Thymus (tissue), 14 donors: Measurements from ENCODE around the gene MAGED2. TPM values are rescaled to one million over a fixed set of nuclear protein-coding genes. Genes with fewer than 3 reads are reported as not detected.
"Not testable (repeated sequence)": the region's sequence is repeated elsewhere in the genome, so short reads cannot be mapped to it uniquely, and the experiment has no call there.

Experiments used
- DNase-seq, 9 donors: peaks; one replicate each; pipeline ENCODE4 v3.0.0-alpha.2; 2013; ENCODE audit warnings: low spot score in 9 of 9, low read depth in 6 of 9, missing footprints in 1 of 9
- H3K27ac ChIP-seq, 2 donors: one replicate each; pipeline ENCODE4 v1.5.1; 2013; ENCODE audit warnings: control low read depth in 1 of 2, low read depth in 1 of 2, low read length in 1 of 2, mild to moderate bottlenecking in 1 of 2, moderate library complexity in 1 of 2
- H3K27me3 ChIP-seq, 2 donors: one replicate each; pipeline ENCODE4 v1.5.1; 2013; ENCODE audit warnings: low read length in 1 of 2; ENCODE audit not compliant: control insufficient read depth in 2 of 2, insufficient read depth in 1 of 2
- H3K36me3 ChIP-seq, 2 donors: one replicate each; pipeline ENCODE4 v1.5.1; 2013; ENCODE audit warnings: low read length in 1 of 2, mild to moderate bottlenecking in 1 of 2, moderate library complexity in 1 of 2; ENCODE audit not compliant: control insufficient read depth in 2 of 2, insufficient read depth in 2 of 2
- H3K4me1 ChIP-seq, 2 donors: one replicate each; pipeline ENCODE4 v1.5.1; 2013; ENCODE audit warnings: low read length in 2 of 2; ENCODE audit not compliant: control insufficient read depth in 2 of 2, insufficient read depth in 2 of 2
- H3K4me3 ChIP-seq, 2 donors: one replicate each; pipeline ENCODE4 v1.5.1; 2013; ENCODE audit warnings: low read length in 2 of 2, control low read depth in 1 of 2, mild to moderate bottlenecking in 1 of 2
- H3K9me3 ChIP-seq, 2 donors: one replicate each; pipeline ENCODE4 v1.5.1; 2013; ENCODE audit warnings: low read length in 1 of 2, mild to moderate bottlenecking in 1 of 2; ENCODE audit not compliant: control insufficient read depth in 2 of 2, insufficient read depth in 1 of 2
- WGBS: extraction: QIAGEN DNeasy Blood & Tissue Kit; methylation state at CpG from one replicate; pipeline ENCODE4 v1.1.7; 2013; 5-methylcytosine and 5-hydroxymethylcytosine counted together
- long read RNA-seq, 10 donors: transcript quantifications; one replicate each; lab custom pipeline, GENCODE V29; 2026
- polyA plus RNA-seq: library from polyadenylated mRNA; stranded (reverse); fragments of 200-250 nt; gene quantifications from one replicate; pipeline ENCODE4 v1.2.3, GENCODE V29; 2013
- total RNA-seq: library from RNA; stranded (reverse); fragments of 120-200 nt; gene quantifications from one replicate; pipeline ENCODE4 v1.2.4, GENCODE V29; 2013
- donor health status: healthy.

The MAGED2 gene
- total RNA-seq, result 183 TPM
- polyA plus RNA-seq, result 88.3 TPM
- long read RNA-seq, donor 1, transcript MAGED2-206 (13 exons, 2,189 nt), result major isoform, 6 of 18 reads
- long read RNA-seq, donor 1, partial matches to known transcripts, result 10 of 18 reads
- long read RNA-seq, donor 1, other reads (novel, unspliced or antisense), result 0 of 18 reads
- long read RNA-seq, donor 2, transcript MAGED2-203 (12 exons, 2,066 nt), result minor isoform, 22 of 230 reads
- long read RNA-seq, donor 2, transcript MAGED2-201 (12 exons, 1,958 nt), result minor isoform, 5 of 230 reads
- long read RNA-seq, donor 2, transcript MAGED2-206 (13 exons, 2,189 nt), result major isoform, 101 of 230 reads
- long read RNA-seq, donor 2, transcript MAGED2-204 (13 exons, 2,048 nt), result minor isoform, 14 of 230 reads
- long read RNA-seq, donor 2, partial matches to known transcripts, result 80 of 230 reads
- long read RNA-seq, donor 2, other reads (novel, unspliced or antisense), result 6 of 230 reads
- long read RNA-seq, donor 3, transcript MAGED2-204 (13 exons, 2,048 nt), result minor isoform, 12 of 129 reads
- long read RNA-seq, donor 3, transcript MAGED2-206 (13 exons, 2,189 nt), result major isoform, 47 of 129 reads
- long read RNA-seq, donor 3, transcript MAGED2-203 (12 exons, 2,066 nt), result minor isoform, 5 of 129 reads
- long read RNA-seq, donor 3, partial matches to known transcripts, result 61 of 129 reads
- long read RNA-seq, donor 3, other reads (novel, unspliced or antisense), result 0 of 129 reads
- long read RNA-seq, donor 4, transcript MAGED2-206 (13 exons, 2,189 nt), result major isoform, 20 of 62 reads
- long read RNA-seq, donor 4, transcript MAGED2-203 (12 exons, 2,066 nt), result minor isoform, 6 of 62 reads
- long read RNA-seq, donor 4, partial matches to known transcripts, result 29 of 62 reads
- long read RNA-seq, donor 4, other reads (novel, unspliced or antisense), result 5 of 62 reads
- long read RNA-seq, donor 5, transcript MAGED2-204 (13 exons, 2,048 nt), result minor isoform, 10 of 232 reads
- long read RNA-seq, donor 5, transcript MAGED2-206 (13 exons, 2,189 nt), result major isoform, 78 of 232 reads
- long read RNA-seq, donor 5, transcript MAGED2-203 (12 exons, 2,066 nt), result minor isoform, 13 of 232 reads
- long read RNA-seq, donor 5, partial matches to known transcripts, result 122 of 232 reads
- long read RNA-seq, donor 5, other reads (novel, unspliced or antisense), result 7 of 232 reads
- long read RNA-seq, donor 6, transcript MAGED2-206 (13 exons, 2,189 nt), result major isoform, 55 of 79 reads
- long read RNA-seq, donor 6, transcript MAGED2-203 (12 exons, 2,066 nt), result minor isoform, 6 of 79 reads
- long read RNA-seq, donor 6, partial matches to known transcripts, result 9 of 79 reads
- long read RNA-seq, donor 6, other reads (novel, unspliced or antisense), result 6 of 79 reads
- long read RNA-seq, donor 7, transcript MAGED2-206 (13 exons, 2,189 nt), result major isoform, 31 of 63 reads
- long read RNA-seq, donor 7, transcript MAGED2-204 (13 exons, 2,048 nt), result minor isoform, 7 of 63 reads
- long read RNA-seq, donor 7, partial matches to known transcripts, result 21 of 63 reads
- long read RNA-seq, donor 7, other reads (novel, unspliced or antisense), result 0 of 63 reads
- long read RNA-seq, donor 8, transcript MAGED2-206 (13 exons, 2,189 nt), result major isoform, 17 of 28 reads
- long read RNA-seq, donor 8, partial matches to known transcripts, result 5 of 28 reads
- long read RNA-seq, donor 8, other reads (novel, unspliced or antisense), result 0 of 28 reads
- long read RNA-seq, donor 9, transcript MAGED2-204 (13 exons, 2,048 nt), result minor isoform, 9 of 47 reads
- long read RNA-seq, donor 9, transcript MAGED2-206 (13 exons, 2,189 nt), result major isoform, 23 of 47 reads
- long read RNA-seq, donor 9, partial matches to known transcripts, result 11 of 47 reads
- long read RNA-seq, donor 9, other reads (novel, unspliced or antisense), result 0 of 47 reads
- long read RNA-seq, donor 10, transcript MAGED2-206 (13 exons, 2,189 nt), result major isoform, 24 of 53 reads
- long read RNA-seq, donor 10, transcript MAGED2-204 (13 exons, 2,048 nt), result minor isoform, 9 of 53 reads
- long read RNA-seq, donor 10, transcript MAGED2-203 (12 exons, 2,066 nt), result minor isoform, 8 of 53 reads
- long read RNA-seq, donor 10, partial matches to known transcripts, result 12 of 53 reads
- long read RNA-seq, donor 10, other reads (novel, unspliced or antisense), result 0 of 53 reads

DNA sequence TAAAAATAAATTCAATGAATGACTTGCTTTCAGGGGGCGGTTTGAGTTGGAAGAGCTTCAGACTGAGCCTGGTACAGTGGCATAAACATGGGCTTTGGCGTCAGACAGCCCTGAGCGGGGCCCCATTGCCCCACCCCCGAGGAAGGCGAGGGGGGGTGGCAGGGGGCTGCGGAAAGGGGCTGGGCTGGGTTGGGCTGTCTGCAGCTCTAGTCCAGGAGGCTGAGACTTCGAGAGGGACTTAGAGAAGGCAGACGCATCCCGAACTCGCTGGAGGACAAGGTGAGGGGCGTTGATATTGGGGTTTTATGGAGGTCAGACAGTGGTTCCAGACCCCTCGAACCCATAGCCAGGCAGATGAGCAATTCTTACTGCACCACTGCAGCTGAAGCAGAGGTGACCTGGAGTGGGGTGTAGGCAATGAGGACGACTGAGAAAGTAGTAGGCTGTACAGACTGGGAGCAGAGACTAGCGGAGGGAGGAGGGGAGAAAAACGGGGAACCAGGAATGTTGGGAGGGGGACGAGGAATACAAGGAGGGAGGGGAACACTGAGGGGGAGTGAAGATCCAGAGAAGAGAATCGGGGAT lies at the start of gene MAGED2:
MAGED2 (plus strand) TSS at position 222 of the 585 bp plus-strand sequence. CDS start 1,587 bp downstream, outside the sequence.
- H3K27ac ChIP-seq, result peak within 1 kb of the TSS; percentile 88
- H3K9me3 ChIP-seq, result no peaks in the 10 kb centered on the region
- peaks cover 0 to 5% of the 10 kb centered on the region in 2 donors for H3K4me1 ChIP-seq
- no peaks in the 10 kb centered on the region for H3K27me3 ChIP-seq
- H3K4me3 ChIP-seq, result peak within 1 kb of the TSS; percentile 77 to 81
- DNase-seq, result peak; percentile 27 to 78 (median 53)
- under 1% methylated on average over 17 of the region's 17 CpGs for WGBS
- H3K36me3 ChIP-seq, result peaks cover 21 to 26% of the 10 kb centered on the region in 2 donors

- Histone ChIP-seq H3K4me3 (no peak overlapping the region), H3K27me3 (no peaks in the 10 kb centered on the region), H3K36me3 (no peaks in the 10 kb centered on the region), H3K4me1 (no peaks in the 10 kb centered on the region), H3K9me3 (peaks cover 0 to 9% of the 10 kb centered on the region in 2 donors), H3K27ac (no peak overlapping the region)
- DNase-seq, result no peak
- WGBS, result 95% methylated on average over 21 of the region's 21 CpGs
Measured at GRCh38 chrX:54758114-54759055, 49.2 kb upstream of the MAGED2 start.

- 74% methylated on average over 1 of the region's 2 CpGs for WGBS
- peak in 3 of 9 donors; percentile 13 to 46 (median 31) for DNase-seq
- H3K4me3 ChIP-seq, H3K9me3 ChIP-seq, H3K27me3 ChIP-seq, H3K36me3 ChIP-seq: not testable (repeated sequence)
- peaks cover 6 to 38% of the 10 kb centered on the region in 2 donors for H3K4me1 ChIP-seq
- H3K27ac ChIP-seq, result peak overlapping the region in 1 of 2 donors; percentile 84
Measured at GRCh38 chrX:54774391-54775094, 33.0 kb upstream of the MAGED2 start.

DNA sequence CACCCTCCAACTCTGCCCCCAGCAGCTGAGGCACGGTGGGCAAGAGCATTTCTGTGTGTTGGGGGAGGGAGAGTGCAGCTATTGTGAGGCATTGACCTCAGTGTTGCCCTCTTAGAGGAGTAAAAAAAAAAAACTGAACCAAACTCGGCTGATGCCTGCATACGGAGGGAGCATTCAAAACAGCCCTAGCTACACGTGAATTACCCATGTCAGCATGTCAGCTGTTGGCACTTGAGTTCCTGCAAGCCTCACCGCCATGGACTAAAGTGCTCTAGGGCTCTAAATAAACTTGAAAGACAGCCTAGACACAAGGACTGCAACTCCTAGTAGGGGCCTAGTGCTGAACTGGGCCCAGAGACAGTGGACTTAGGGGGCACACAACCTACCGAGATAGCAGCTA lies 31.5 kb upstream of the MAGED2 start:
- no peak for DNase-seq
- no peak overlapping the region for H3K4me3 ChIP-seq
- WGBS, result 99% methylated on average over 6 of the region's 6 CpGs

GRCh38 chrX:54776987-54777672 lies 30.4 kb upstream of the MAGED2 start:
- H3K27ac ChIP-seq, result peak overlapping the region; percentile 18 to 33
- no peaks in the 10 kb centered on the region for H3K9me3 ChIP-seq
- H3K36me3 ChIP-seq, result no peaks in the 10 kb centered on the region
- H3K27me3 ChIP-seq, result no peaks in the 10 kb centered on the region
- DNase-seq, result peak in 2 of 9 donors; percentile 8 to 43
- H3K4me1 ChIP-seq, result peaks cover 6 to 38% of the 10 kb centered on the region in 2 donors
- 57% methylated on average over 6 of the region's 6 CpGs for WGBS
- H3K4me3 ChIP-seq, result no peak overlapping the region

More for the DNA sequence above, 31.5 kb upstream of the MAGED2 start:
- Histone ChIP-seq H3K27ac (no peak overlapping the region), H3K36me3 (no peaks in the 10 kb centered on the region), H3K27me3 (no peaks in the 10 kb centered on the region), H3K4me1 (peaks cover 6 to 38% of the 10 kb centered on the region in 2 donors), H3K9me3 (no peaks in the 10 kb centered on the region)

GRCh38 chrX:54785901-54786300 lies 21.6 kb upstream of the MAGED2 start:
- 62% methylated on average over 4 of the region's 4 CpGs for WGBS
- Histone ChIP-seq H3K9me3 (no peaks in the 10 kb centered on the region), H3K36me3 (no peaks in the 10 kb centered on the region), H3K27ac (no peak overlapping the region), H3K27me3 (no peaks in the 10 kb centered on the region), H3K4me3 (no peak overlapping the region), H3K4me1 (no peaks in the 10 kb centered on the region)
- DNase-seq, result no peak
